ENCODE results near the gene IFIT3.
"Not testable (repeated sequence)": the region's sequence is repeated elsewhere in the genome, so short reads cannot be mapped to it uniquely, and the experiment has no call there.

IFIT3 gene

GRCh38 chr10:89304026-89304425, 23.8 kb upstream of the IFIT3 start:
- no peak for DNase-seq

GRCh38 chr10:89304446-89304845, 23.4 kb upstream of the IFIT3 start:
- no peak for DNase-seq

- no peak for DNase-seq
These were observed 22.9 kb upstream of the IFIT3 start for GRCh38 chr10:89304925-89305324.

GRCh38 chr10:89305766-89306433, 21.9 kb upstream of the IFIT3 start:
- no peak for DNase-seq

GRCh38 chr10:89306434-89307268, 21.1 kb upstream of the IFIT3 start:
- DNase-seq, result no peak

- DNase-seq, result no peak
These were observed 20.6 kb upstream of the IFIT3 start for GRCh38 chr10:89307269-89307577.

GRCh38 chr10:89308266-89308665, 19.5 kb upstream of the IFIT3 start:
- DNase-seq, result no peak

- DNase-seq, result no peak
These were observed 19.1 kb upstream of the IFIT3 start for GRCh38 chr10:89308736-89309135.

- DNase-seq, result no peak
These were observed 18.4 kb upstream of the IFIT3 start for GRCh38 chr10:89309156-89310055.

- no peak for DNase-seq
These were observed 17.5 kb upstream of the IFIT3 start for GRCh38 chr10:89310056-89310893.

GRCh38 chr10:89312973-89313372, 14.8 kb upstream of the IFIT3 start:
- DNase-seq, result no peak

- no peak for DNase-seq
These were observed 13.1 kb upstream of the IFIT3 start for GRCh38 chr10:89314676-89315075.

GRCh38 chr10:89318047-89318446, 9.8 kb upstream of the IFIT3 start:
- DNase-seq, result not testable (repeated sequence)

GRCh38 chr10:89325081-89325480, 2.7 kb upstream of the IFIT3 start:
- not testable (repeated sequence) for DNase-seq

GRCh38 chr10:89325856-89326255, 1.9 kb upstream of the IFIT3 start:
- not testable (repeated sequence) for DNase-seq

- DNase-seq, result no peak
These were observed 1.4 kb downstream of the IFIT3 start for GRCh38 chr10:89329151-89329550.

GRCh38 chr10:89330014-89330413, 2.2 kb downstream of the IFIT3 start:
- DNase-seq, result peak; percentile 39

- DNase-seq, result no peak
These were observed 2.9 kb downstream of the IFIT3 start for GRCh38 chr10:89330537-89331212.

GRCh38 chr10:89331487-89332122, 3.8 kb downstream of the IFIT3 start:
- not testable (repeated sequence) for DNase-seq

- DNase-seq, result peak; percentile 43
These were observed 4.4 kb downstream of the IFIT3 start for GRCh38 chr10:89332123-89332633.

- no peak for DNase-seq
These were observed 7.4 kb downstream of the IFIT3 start for GRCh38 chr10:89335226-89335625.

Measured in eye (tissue), 1 donor.